Stimulated activated CD8-positive, alpha-beta memory T cell treated with anti-CD3 and anti-CD28 coated beads, Interleukin-4, amount 100 ng/mL, for 24 hours (primary cell): ENCODE measurements around the gene FAM72C.
A peak's percentile ranks its signal among the peaks of the same experiment; 100 is the strongest.
"Not testable (repeated sequence)": the region's sequence is repeated elsewhere in the genome, so short reads cannot be mapped to it uniquely, and the experiment has no call there.

Source experiments
- DNase-seq: peaks from one replicate; pipeline ENCODE4 v3.0.0-alpha.2; 2020; ENCODE audit warnings: low read depth

FAM72C gene

DNA sequence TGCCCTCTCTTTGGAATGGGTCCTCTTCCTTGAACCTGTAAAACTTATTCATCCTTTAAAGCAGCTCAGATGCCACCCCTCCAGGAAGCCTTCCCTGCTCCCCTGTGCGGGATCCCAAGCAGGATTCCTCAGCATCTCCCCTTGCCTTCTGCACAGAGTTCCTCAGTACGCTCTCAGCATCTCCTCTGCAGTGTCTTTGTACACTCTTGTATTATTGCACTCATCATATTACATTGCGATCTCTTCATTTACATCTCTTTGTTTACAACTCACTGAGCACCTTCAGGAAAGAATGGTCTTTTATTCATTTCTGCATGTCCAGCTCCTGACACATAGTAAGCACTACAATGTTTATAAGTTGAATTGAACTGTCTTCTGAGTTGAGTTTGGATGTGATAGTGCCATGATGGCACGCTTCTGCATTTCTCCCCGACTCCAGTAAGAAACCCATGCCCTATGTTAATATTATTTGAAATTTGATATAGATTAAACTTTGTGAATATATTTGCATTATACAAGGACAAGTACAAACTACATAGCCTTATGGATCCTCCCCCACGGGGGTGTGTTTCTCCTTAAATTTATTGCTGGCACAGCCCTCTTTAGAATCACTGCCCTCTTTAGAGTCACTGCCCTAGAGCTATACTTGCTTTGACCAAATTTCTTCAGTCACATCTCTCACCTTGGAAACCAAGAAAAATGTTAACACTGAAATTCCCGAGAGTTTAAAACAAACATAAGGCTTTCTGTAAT, 13.1 kb upstream of the FAM72C start:
- DNase-seq, result not testable (repeated sequence)

DNA sequence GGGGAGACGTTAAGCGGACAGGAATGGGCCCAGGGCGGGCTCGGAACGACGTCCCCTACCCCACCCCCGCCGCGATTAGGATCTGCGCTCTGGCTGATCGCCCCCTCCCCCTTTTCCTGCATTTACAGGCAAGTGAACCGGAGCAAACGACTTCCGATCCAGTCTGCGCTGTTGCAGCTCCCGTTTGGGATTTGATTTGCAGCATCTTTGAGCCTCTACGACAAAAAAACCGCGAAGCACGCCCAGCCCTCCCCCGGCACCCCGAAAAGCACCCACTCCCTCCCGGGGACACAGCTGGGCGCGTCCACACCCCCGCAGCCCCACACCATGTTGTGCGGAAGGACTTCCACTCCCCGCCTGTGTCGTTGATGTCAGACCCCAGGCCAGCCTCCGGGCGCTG, 2.6 kb upstream of the FAM72C start:
- not testable (repeated sequence) for DNase-seq

DNA sequence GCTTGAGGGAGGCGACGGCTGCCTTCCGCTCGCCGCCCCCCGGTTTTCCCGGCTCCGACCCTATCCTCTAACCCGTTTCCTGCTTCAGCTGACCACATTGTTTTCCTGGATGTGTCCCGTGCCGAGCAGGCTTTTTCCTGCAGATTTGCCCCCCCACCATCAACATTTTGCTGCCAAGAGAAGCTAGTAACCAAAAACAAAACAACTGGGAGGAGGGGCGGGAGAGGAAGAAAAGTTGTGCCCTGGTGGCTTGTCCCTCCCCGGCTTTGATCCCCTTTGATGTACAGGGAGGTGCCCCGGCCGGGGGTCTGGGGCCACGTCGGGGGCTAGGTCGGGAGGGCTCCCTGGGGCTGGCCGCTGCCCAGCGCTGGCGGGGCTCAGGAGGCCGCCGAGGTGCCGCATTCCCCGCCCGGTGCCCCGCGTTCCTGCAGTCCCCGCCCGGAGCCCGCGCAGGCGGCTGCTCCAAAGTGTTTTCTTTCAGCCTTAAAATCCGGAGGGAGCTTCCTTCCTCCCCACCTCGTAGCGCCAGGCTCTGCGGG, 2.2 kb upstream of the FAM72C start:
- not testable (repeated sequence) for DNase-seq

DNA sequence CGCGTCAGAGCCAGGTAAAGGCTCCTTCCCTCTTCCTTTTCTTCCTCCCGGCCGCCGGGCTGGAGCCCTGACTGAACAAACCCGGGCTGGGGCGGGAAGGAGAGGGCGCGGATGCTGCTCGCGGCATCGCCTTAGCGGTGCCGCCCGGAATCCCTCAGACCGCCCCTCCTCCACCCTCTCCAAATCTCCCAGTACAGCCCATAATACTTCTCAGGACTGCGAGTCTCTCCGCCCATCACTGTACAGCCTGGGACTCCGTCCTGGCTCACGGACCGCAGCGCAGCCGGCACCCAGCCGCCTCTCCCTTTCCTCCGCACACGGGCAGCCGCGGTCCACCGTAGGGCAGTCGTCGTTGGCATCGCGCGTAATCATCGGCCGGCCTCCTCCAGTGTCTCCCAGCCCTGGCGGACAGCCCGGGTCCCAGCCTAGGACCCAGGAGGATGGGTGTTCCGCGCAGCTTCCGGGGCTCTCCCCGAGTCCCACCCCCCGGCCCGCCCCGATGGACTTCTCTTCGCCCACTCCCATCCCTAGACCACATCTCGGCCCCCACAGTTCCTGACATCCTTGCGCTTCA, 1.1 kb upstream of the FAM72C start:
- DNase-seq, result not testable (repeated sequence)

DNA sequence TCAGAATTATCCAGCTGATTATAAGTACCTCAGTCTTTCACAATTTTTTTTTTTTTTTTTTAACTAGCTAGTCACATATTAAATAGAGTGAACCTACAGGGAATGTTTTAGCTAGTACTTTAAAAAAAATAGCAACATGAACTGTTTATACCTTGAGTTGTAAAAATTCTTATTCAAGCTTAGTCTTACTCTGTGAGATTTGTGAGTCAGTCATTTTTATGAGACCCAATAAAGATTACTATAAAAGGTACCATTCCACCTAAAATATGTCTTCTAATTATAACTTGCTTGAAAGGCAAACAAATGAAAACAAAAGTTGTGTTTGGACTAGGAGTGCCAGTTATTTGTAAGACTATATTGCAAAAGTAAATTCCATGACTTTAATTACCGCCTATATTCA, 5.9 kb downstream of the FAM72C start:
- DNase-seq, result not testable (repeated sequence)

DNA sequence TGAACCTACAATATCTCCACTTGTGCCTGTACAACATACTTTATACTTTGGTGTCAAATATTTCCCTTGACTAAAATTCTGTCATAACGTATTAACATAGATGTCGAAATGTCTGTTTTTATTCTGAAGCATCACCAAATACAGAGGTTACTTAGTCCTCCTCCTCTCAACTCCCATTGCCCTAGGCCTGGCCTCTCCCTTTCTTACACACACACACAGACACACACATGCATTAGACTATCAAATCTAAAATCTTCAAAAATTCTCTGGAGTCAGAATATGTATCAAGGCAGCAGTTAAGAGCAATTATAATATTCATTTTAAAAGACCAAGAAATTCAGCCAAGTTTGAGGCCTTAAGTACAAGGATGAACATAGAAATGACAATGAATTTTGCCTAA, 7.5 kb downstream of the FAM72C start:
- not testable (repeated sequence) for DNase-seq

DNA sequence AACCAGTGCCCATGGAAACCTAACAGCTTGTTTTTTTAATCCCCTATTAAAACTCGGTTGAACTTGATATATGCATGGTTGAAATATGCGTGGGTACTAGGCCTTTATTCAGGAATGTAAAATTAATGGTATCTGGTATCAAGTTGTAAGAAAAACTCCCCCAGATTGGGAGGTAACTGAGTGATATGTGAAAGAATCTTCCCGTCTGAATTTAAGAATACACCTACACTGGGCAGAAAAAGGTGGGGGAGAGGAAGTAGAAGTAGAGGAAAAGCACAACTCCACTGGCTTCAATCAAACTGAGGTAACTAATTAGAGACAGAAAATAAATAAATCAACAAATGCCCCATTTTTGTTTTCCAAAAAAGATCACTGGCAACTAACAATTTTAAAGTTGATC, 15.9 kb downstream of the FAM72C start:
- not testable (repeated sequence) for DNase-seq

DNA sequence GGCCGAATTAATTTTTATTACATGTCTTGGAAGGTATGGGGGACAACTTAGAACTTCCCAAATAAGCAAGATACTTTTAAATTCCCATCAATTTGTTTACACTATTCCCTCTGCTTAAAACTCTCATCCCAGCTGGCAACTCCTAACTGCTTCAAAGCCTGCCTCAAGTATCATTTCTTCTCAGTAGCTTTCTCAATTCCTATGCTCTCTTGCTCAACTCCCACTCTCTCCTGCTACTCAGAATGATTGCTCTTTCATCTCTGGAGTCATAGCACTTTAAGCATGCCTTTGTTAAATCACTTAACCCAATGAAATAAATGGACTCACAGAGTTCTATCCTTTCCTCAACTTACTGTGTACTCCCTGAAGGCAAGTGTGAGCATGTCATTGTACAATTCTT, 18.9 kb downstream of the FAM72C start:
- not testable (repeated sequence) for DNase-seq

DNA sequence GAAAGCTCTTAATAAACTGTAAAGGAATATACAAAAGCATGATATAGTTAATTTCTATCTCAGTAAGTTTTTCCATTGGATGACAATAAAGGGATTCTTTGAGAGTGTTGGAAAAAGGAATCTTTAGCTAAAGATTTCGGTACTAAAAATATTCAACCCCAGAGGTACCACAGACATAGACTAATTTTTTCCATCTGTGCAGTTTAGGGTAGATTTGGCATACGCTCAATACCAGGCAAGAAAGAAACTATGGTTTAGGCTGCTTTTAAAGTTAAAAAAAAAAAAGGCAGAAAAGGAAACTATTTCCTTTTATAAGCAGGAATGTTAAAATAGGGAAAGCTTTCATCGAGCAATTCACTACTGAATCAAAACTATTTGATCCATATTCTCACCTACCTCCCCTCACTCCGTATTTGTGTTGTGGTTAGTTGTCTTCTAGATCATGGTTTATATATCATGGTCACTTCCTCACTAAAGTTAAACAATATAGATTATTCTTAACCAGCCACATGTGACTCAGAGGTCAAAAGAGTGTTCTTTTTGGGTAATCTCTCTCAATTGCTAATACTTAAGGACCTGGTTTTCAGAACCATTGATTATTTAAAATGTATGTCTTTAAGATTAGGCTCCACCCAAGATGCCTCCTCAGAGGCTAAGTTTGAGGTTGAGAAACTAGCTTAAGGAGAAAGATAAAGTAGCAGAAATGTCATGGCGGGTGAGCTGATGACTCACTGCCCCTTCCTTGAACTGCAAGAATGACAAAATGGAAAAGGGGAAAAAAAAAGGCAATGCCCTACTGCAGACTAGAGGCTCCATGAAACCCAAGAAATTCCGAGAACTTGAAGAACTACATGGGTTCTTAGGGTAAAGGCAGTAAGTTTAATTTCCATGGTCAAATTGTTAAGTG, 20.0 kb downstream of the FAM72C start:
- DNase-seq, result not testable (repeated sequence)

DNA sequence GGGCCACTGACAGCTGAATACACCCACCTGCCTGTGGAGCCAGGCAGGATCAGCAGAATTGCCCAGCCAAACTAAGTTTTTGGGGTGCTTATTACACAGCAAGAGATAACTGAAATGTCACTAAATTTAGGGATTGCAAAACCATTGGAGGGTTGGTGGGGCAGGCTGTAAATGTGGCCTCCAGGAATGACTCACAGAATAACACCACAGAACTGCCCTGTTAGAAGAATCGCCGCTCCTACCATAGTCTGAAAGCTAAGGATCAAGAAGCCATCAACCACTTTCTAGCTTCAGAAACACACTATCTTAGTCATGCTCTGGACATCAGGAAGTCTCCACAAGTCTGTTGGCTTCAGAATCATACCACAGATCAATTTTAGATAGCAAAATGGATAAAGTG, 24.0 kb downstream of the FAM72C start:
- not testable (repeated sequence) for DNase-seq

DNA sequence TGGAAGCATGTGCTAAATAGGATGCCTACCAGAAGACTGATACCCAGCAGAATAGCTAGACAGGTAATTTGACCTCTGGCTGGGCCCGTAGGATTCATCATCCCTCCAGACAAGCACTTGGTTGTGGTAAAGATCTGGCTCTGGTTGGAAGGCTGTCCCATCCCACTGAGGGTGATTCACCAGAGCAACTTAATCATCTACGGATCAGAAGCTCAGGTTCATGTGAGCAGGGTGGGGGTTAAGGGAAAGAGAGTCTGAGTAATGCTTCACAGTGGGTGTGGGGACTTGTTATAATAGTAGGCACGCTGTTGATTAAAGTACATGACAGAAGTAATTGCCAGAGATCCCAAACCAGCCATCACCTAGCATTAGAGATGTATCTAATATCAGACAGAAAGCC, 26.5 kb downstream of the FAM72C start:
- not testable (repeated sequence) for DNase-seq

DNA sequence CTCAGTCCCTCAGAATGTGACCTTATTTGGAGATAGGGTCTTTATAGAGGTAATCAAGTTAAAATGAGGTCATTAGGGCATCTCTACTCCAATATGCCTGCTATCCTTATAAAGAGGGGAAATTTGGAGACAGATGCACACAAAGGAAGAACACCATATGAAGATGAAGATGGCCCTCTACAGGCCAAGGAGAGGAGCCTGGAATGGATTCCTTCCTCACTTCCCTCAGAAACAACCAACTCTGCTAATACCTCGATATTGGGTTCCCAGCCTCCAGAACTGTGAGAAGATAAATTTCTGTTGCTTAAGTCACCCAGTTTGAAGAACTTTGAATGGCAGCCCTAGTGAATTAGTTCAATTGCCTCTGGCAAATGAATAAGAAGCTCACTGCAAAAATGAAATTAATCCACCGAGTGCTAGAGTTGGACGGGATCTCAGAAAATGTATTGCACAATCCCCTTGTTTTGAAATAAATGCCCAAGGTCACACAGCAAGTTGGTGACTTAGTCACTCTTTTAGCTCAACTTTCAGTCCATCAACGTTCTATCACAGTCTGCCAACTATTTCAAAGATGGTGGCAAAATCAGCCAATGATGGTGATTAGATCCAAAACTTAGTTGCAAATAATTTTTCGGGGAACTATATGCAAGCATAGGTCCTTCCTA, 27.1 kb downstream of the FAM72C start:
- DNase-seq, result not testable (repeated sequence)

DNA sequence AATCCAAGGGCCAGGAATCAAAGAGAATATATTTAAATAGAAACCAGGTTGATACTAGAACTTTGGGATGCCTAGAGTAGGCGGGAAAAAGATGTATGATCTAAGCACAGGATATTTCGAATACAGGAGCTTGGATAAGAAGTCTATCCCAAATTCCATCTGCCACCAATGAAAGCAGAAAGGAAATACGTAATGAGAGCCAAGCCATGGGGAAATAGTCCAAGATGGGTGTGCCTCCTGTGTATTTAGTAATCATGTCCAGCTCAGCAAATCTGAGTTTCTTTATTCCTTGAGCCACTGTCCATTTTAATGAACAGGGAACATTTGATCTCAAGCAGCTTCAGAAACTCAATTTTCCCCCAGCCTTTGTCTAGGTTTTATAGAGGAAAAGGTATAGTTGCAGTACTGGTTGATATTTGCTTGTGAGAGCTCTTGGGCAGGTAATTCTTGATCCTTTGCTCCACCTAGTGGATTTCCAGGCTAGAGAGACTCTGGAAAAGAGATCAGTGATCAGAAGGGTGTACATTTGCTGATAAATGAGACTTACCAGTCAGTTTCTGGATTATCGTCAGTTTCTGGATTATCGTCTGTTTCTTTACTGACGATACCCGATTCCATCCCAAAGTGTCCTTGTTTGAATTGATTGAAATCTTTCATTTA, 28.3 kb downstream of the FAM72C start:
- DNase-seq, result not testable (repeated sequence)

DNA sequence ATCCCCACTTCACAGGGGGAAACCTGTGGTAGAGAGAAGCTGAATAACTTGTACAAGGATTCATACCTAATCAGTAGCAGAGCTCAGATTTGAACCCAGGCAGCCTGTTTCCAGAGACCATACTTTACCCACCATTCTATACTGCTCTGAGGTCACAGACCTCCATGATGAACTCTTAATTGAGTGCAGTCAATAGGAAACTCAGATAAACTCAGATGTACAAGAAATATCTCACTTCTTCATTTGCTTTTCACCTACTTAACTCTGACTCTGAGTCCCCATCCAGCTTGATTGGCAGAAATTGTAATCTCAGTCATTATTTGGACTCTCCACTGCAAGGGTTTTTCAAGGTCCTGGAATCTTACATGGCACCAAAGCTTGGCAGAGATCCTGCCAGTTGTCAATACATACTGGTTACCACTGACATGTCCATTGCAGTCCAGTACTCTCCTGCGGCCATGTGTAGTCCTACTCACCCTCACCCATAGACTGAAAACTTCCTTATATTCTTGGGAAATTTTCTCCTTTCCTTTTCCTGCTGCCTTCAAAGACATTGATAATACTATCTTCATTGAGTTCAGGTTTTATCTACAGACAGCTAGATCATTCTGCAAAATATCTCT, 29.4 kb downstream of the FAM72C start:
- not testable (repeated sequence) for DNase-seq

DNA sequence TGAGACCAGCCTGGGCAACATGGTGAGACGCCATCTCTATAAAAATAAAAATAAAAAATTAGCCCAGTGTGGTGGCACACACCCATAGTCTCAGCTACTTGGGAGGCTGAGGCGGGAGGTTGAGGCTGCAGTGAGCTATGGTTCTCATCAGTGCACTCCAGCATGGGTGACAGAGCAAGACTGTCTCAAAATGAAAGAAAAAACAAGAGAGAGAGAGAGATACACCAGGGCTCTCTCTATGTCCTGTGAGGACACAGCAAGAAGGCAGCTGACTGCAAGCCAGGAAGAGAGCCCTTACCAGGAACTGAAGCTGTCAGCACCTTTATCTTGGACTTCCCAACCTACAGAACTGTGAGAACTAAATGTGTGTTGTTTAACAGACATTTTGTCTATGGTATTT, 32.1 kb downstream of the FAM72C start:
- not testable (repeated sequence) for DNase-seq

DNA sequence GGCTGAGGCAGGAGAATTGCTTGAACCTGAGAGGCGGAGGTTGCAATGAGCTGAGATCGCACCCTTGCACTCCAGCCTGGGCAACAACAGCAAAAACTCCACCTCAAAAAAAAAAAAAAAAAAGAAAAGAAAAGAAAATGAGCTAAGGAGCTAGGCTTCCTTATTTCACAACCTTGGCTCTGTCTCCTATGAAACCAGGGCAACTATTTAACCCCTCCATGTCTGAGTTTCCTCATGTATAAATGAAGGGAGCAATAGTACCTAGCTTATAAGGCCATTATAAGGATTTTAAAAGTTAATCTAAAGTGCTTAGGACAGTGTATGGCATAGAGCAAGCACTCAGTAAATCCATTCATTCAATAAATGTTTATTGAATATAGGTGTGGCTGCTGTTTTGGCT, 32.9 kb downstream of the FAM72C start:
- DNase-seq, result not testable (repeated sequence)

DNA sequence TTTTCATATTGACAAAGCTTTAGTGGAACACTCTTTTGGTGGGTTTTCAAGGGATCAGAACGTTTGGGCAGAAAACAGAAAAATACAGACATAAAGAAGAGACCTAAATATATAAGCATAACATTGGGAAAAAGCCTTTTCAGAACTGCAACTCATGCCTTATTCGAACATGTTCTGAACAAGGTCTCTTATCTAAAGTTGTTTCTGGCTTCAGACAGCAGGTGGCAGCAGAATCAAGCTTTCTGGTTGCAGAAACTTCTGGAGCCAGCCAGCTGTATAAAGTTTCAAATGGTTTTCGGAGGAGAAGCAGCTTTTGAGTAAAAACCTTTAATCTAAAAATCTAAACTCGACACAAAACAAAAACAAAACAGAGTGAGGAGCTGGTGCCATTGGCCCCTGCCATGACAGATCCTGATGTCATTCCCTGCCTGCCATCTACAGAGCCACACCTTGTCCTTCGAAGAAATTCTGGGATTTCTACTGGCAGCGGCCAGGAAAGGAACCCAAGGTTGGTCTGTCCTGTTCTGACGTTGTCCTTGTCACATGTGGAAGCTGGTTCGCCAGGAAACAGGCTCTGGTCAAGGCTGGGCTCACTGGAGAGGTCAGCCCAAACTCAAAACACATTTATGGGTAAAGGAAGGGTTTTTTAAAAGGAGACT, 35.2 kb downstream of the FAM72C start:
- DNase-seq, result peak; percentile 3

DNA sequence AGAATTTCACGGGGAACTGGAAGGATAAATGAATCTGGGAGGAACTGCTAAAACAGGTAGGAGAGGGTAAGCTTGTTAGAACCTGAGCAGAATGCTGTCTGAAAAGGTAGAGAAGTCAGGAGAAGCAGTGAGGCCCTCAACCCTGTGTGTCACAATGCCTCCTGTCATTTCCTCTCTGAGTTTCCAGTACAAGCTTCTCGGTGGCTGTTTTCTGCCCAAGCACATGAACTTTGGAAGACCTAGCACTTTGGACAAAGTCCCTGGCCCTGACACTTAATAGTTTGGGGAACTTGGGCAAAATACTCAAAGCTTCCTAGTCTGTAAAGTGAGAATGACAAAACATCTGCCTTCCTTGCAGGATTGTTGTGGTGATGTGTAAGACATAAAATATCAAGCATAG, 52.7 kb downstream of the FAM72C start:
- DNase-seq, result not testable (repeated sequence)

DNA sequence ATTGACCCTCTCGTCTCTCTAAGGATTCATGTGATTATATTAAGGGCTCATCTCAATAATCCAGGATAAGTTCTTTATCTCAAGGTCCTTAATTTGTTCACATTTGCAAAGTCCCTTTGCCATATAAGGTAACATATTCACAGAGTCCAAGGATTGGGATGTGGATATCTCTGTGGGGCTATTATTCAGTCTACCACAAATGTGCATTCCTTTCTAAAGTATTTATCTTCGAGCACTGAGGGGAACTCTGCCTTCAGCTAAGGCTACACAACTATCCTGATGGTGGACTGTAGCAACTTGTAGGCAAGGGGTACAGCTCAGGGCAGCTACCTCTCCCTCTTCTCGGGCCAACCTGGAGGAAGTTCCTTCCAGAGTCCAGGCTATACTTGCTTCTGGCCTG, 53.2 kb downstream of the FAM72C start:
- not testable (repeated sequence) for DNase-seq

DNA sequence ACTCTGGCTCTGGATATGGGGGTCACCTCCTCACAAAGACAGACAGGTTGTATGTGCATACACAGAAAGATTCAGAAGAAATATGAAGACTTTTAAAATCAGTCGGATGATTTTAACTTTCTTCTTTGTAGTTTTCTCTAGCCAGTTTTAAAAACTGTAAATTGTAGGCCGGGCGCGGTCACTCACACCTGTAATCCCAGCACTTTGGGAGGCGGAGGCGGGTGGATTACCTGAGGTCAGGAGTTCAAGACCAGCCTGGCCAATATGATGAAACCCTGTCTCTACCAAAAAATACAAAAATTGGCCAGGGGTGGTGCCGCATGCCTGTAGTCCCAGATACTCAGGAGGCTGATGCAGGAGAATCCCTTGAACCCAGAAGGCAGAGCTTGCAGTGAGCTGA, 58.1 kb downstream of the FAM72C start:
- not testable (repeated sequence) for DNase-seq
